SK-N-SH treated with all-trans-retinoic acid at 6 μM for 48 hours (cell line): ENCODE data around the gene XPR1.

Experiments used
- ATAC-seq: fragments of 200-7000 bp; cut with Tn5 transposase; 3 replicates; pipeline ENCODE4 v1.9.1; 2020; ENCODE audit warnings: mild to moderate bottlenecking, moderate library complexity
- ARNTL ChIP-seq: fragments of 450-650 bp; formaldehyde crosslinking; IDR thresholded peaks from 2 replicates; pipeline ENCODE4 v1.5.0; 2020; ENCODE audit warnings: low read depth, mild to moderate bottlenecking, moderate library complexity, borderline replicate concordance
- BACH2 ChIP-seq: fragments of 250-450 bp; sonication (Bioruptor Pico); IDR thresholded peaks from 2 replicates; pipeline ENCODE4 v1.9.0; 2021; ENCODE audit warnings: mild to moderate bottlenecking, borderline replicate concordance
- CSDC2 ChIP-seq: fragments of 250-450 bp; sonication (Bioruptor Pico); IDR thresholded peaks from 2 replicates; pipeline ENCODE4 v1.5.0; 2020; ENCODE audit warnings: mild to moderate bottlenecking, moderate library complexity
- CSRNP3 ChIP-seq: fragments of 250-450 bp; sonication (Bioruptor Pico); IDR thresholded peaks from 2 replicates; pipeline ENCODE4 v1.5.1; 2021; ENCODE audit warnings: mild to moderate bottlenecking, moderate library complexity
- GLIS3 ChIP-seq: fragments of 250-450 bp; sonication (Bioruptor Pico); IDR thresholded peaks from 2 replicates; pipeline ENCODE4 v1.5.0; 2020; ENCODE audit warnings: mild to moderate bottlenecking, moderate library complexity
- ISL1 ChIP-seq: fragments of 250-450 bp; sonication (Bioruptor Pico); IDR thresholded peaks from 2 replicates; pipeline ENCODE4 v2.1.2; 2022; ENCODE audit warnings: mild to moderate bottlenecking, moderate library complexity
- OSR1 ChIP-seq: fragments of 250-450 bp; sonication (Bioruptor Pico); IDR thresholded peaks from 2 replicates; pipeline ENCODE4 v1.8.0; 2022; ENCODE audit warnings: moderate library complexity, mild to moderate bottlenecking, inconsistent platforms
- PPARA ChIP-seq: fragments of 250-450 bp; sonication (Bioruptor Pico); IDR thresholded peaks from 2 replicates; pipeline ENCODE4 v1.5.0; 2020; ENCODE audit warnings: mild to moderate bottlenecking, borderline replicate concordance
- RARB ChIP-seq: fragments of 250-450 bp; sonication (Bioruptor Pico); IDR thresholded peaks from 2 replicates; pipeline ENCODE4 v1.8.0; 2021; ENCODE audit warnings: mild to moderate bottlenecking, moderate library complexity
- SNAI2 ChIP-seq: fragments of 250-450 bp; sonication (Bioruptor Pico); IDR thresholded peaks from 2 replicates; pipeline ENCODE4 v1.5.0; 2020; ENCODE audit warnings: mild to moderate bottlenecking, moderate library complexity
- TCF4 ChIP-seq: fragments of 250-450 bp; sonication (Bioruptor Pico); IDR thresholded peaks from 2 replicates; pipeline ENCODE4 v1.8.0; 2021; ENCODE audit warnings: mild to moderate bottlenecking, moderate library complexity, borderline replicate concordance
- TOX ChIP-seq: fragments of 250-450 bp; sonication (Bioruptor Pico); IDR thresholded peaks from 2 replicates; pipeline ENCODE4 v1.8.0; 2021; ENCODE audit warnings: mild to moderate bottlenecking, moderate library complexity, borderline replicate concordance
- TSHZ2 ChIP-seq: fragments of 250-450 bp; sonication (Bioruptor Pico); IDR thresholded peaks from 2 replicates; pipeline ENCODE4 v1.5.0; 2020; ENCODE audit warnings: mild to moderate bottlenecking, moderate library complexity
- ZC3H10 ChIP-seq: fragments of 250-450 bp; sonication (Bioruptor Pico); IDR thresholded peaks from 2 replicates; pipeline ENCODE4 v1.5.1; 2021; ENCODE audit warnings: mild to moderate bottlenecking, moderate library complexity
- ZFP3 ChIP-seq: fragments of 250-450 bp; sonication (Bioruptor Pico); IDR thresholded peaks from 2 replicates; pipeline ENCODE4 v1.5.0; 2020; ENCODE audit warnings: mild to moderate bottlenecking, moderate library complexity
- ZFP30 ChIP-seq: fragments of 450-650 bp; formaldehyde crosslinking; IDR thresholded peaks from 2 replicates; pipeline ENCODE4 v1.5.0; 2022; ENCODE audit warnings: mild to moderate bottlenecking, moderate library complexity
- ZNF565 ChIP-seq: fragments of 450-650 bp; formaldehyde crosslinking; conservative IDR thresholded peaks from 2 replicates; pipeline ENCODE4 v1.5.0; 2020; ENCODE audit warnings: low read depth, mild to moderate bottlenecking, moderate library complexity
- ZNF8 ChIP-seq: fragments of 450-650 bp; formaldehyde crosslinking; IDR thresholded peaks from 2 replicates; pipeline ENCODE4 v1.5.0; 2020; ENCODE audit warnings: mild to moderate bottlenecking, moderate library complexity
- TF ChIP-seq, protein P1 (sequence below): fragments of 250-450 bp; sonication (Bioruptor Pico); IDR thresholded peaks from 2 replicates; pipeline ENCODE4 v1.8.0; 2020; ENCODE audit warnings: mild to moderate bottlenecking, moderate library complexity, borderline replicate concordance
- TF ChIP-seq, protein P2 (sequence below): fragments of 250-450 bp; sonication (Bioruptor Pico); IDR thresholded peaks from 2 replicates; pipeline ENCODE4 v1.5.1; 2020; ENCODE audit warnings: low read depth, mild to moderate bottlenecking, moderate library complexity

The XPR1 gene

DNA sequence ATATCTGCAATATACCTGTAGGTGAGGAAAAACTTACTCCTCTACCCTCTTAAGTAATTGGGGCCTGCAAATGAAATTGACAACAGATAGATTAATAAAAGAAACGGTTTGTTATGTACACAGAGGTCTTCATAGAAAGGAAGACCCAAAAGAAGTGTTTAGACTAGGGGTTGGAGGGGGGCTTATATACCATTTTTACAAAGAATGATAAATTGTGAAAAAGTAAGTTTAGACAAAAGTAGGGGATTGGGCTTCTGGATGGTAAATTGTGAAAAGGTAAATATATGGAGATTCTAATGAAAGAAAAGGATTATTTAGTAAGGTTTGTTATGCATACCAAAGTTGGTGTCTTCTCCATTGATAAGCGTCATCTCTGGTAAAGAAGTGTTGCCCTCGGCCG, 207.7 kb downstream of the XPR1 start:
- no peak for ATAC-seq
- TF ChIP-seq ZC3H10 (CRISPR knock-in tag) (no peak), OSR1 (CRISPR knock-in tag) (no peak), TOX (no peak), TSHZ2 (CRISPR knock-in tag) (no peak), RARB (CRISPR knock-in tag) (no peak), PPARA (CRISPR knock-in tag) (no peak), CSDC2 (no peak)
- TF ChIP-seq, all 23 proteins: peak for 0

DNA sequence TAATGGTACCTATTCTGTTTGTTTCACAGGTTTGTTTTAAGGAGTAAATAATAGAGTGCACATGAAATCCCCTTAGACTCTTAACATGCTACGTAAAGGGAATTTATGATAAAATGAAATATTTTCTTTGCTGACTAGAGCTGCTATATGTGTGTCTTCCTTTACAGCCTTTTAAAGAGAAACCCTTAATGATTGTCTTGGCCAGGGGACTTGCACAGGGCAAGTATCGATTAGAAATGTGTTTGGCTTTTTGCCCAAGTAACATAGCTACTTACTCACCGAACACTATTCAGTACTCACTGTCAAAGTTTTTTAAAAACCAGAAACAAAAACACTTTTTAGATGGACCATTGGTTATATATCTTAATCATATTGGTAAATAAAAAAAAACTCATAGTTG, 209.6 kb downstream of the XPR1 start:
- peak; percentile 27 for ATAC-seq
- TF ChIP-seq ZNF565 (CRISPR knock-in tag) (no peak), GLIS3 (CRISPR knock-in tag) (no peak), TOX (no peak), CSDC2 (no peak), ARNTL (CRISPR knock-in tag) (no peak), PPARA (CRISPR knock-in tag) (no peak), SNAI2 (CRISPR knock-in tag) (no peak), ZNF8 (CRISPR knock-in tag) (no peak), TCF4 (no peak), ZFP3 (CRISPR knock-in tag) (no peak), RARB (CRISPR knock-in tag) (no peak), ZC3H10 (CRISPR knock-in tag) (no peak), TSHZ2 (CRISPR knock-in tag) (no peak), ZFP30 (CRISPR knock-in tag) (no peak), BACH2 (CRISPR knock-in tag) (no peak), ISL1 (CRISPR knock-in tag) (no peak), OSR1 (CRISPR knock-in tag) (no peak)
- TF ChIP-seq, protein P1, sequence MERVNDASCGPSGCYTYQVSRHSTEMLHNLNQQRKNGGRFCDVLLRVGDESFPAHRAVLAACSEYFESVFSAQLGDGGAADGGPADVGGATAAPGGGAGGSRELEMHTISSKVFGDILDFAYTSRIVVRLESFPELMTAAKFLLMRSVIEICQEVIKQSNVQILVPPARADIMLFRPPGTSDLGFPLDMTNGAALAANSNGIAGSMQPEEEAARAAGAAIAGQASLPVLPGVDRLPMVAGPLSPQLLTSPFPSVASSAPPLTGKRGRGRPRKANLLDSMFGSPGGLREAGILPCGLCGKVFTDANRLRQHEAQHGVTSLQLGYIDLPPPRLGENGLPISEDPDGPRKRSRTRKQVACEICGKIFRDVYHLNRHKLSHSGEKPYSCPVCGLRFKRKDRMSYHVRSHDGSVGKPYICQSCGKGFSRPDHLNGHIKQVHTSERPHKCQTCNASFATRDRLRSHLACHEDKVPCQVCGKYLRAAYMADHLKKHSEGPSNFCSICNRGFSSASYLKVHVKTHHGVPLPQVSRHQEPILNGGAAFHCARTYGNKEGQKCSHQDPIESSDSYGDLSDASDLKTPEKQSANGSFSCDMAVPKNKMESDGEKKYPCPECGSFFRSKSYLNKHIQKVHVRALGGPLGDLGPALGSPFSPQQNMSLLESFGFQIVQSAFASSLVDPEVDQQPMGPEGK: no peak
- TF ChIP-seq, protein P2, sequence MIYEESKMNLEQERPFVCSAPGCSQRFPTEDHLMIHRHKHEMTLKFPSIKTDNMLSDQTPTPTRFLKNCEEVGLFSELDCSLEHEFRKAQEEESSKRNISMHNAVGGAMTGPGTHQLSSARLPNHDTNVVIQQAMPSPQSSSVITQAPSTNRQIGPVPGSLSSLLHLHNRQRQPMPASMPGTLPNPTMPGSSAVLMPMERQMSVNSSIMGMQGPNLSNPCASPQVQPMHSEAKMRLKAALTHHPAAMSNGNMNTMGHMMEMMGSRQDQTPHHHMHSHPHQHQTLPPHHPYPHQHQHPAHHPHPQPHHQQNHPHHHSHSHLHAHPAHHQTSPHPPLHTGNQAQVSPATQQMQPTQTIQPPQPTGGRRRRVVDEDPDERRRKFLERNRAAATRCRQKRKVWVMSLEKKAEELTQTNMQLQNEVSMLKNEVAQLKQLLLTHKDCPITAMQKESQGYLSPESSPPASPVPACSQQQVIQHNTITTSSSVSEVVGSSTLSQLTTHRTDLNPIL: no peak
- TF ChIP-seq, all 23 proteins: peak for 0

DNA sequence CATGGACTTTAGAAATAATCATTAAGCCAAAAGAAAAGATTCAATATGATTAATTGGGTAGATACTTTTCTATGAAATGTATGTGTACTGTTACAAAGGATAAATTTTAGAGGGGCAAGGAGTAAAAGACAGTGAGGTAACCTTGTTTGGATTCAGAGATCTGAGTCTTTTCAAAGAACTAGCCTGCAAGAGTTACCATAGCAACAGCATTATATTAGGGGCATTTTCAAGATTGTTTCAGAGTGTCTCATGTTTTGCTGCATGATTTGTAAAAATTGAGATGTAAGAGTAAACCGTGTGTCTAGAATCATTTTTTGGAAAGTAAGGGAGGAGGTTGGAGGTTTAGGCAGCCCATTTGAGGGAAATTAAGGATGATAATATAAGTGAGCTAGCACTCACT, 210.2 kb downstream of the XPR1 start:
- no peak for TF ChIP-seq TSHZ2 (CRISPR knock-in tag)
- no peak for TF ChIP-seq GLIS3 (CRISPR knock-in tag)
- no peak for TF ChIP-seq CSRNP3 (CRISPR knock-in tag)
- no peak for TF ChIP-seq RARB (CRISPR knock-in tag)
- no peak for TF ChIP-seq ZFP30 (CRISPR knock-in tag)
- TF ChIP-seq, protein P2: no peak
- ATAC-seq: peak; percentile 95
